Large intestine (tissue), 3 donors: ENCODE measurements around the gene PIGU. TPM values are rescaled to one million over a fixed set of nuclear protein-coding genes. Genes with fewer than 3 reads are reported as not detected.
A peak's percentile ranks its signal among the peaks of the same experiment; 100 is the strongest.

Source experiments
- DNase-seq, 2 donors: peaks; one replicate each; pipeline versions ENCODE4 v3.0.0 to v3.0.0-alpha.2; 2013
- H3K27ac ChIP-seq: one replicate; pipeline ENCODE4 v1.5.1; 2013; ENCODE audit warnings: low read length
- H3K27me3 ChIP-seq: 2 replicates; pipeline ENCODE4 v1.6.1; 2013; ENCODE audit warnings: low read length; ENCODE audit not compliant: control insufficient read depth, insufficient read depth
- H3K36me3 ChIP-seq: 2 replicates; pipeline ENCODE4 v1.6.1; 2013; ENCODE audit warnings: low read length; ENCODE audit not compliant: control insufficient read depth, insufficient read depth
- H3K4me1 ChIP-seq: one replicate; pipeline ENCODE4 v1.6.1; 2013; ENCODE audit warnings: low read length; ENCODE audit not compliant: control insufficient read depth, insufficient read depth
- H3K4me3 ChIP-seq: one replicate; pipeline ENCODE4 v1.5.1; 2013; ENCODE audit warnings: low read length
- H3K9me3 ChIP-seq: one replicate; pipeline ENCODE4 v1.6.1; 2013; ENCODE audit warnings: mild to moderate bottlenecking, low read depth, low read length, moderate library complexity; ENCODE audit not compliant: control insufficient read depth
- WGBS: methylation state at CpG from one replicate; pipeline ENCODE4 v1.1.5; 2013; ENCODE audit warnings: low lambda C conversion rate; ENCODE audit not compliant: insufficient coverage; 5-methylcytosine and 5-hydroxymethylcytosine counted together
- polyA plus RNA-seq: library from polyadenylated mRNA; unstranded; fragments of 120-200 nt; gene quantifications from one replicate; pipeline ENCODE4 v1.2.1, GENCODE V29; 2013

PIGU gene
- polyA plus RNA-seq, 1 donor = 25.3 TPM

DNA sequence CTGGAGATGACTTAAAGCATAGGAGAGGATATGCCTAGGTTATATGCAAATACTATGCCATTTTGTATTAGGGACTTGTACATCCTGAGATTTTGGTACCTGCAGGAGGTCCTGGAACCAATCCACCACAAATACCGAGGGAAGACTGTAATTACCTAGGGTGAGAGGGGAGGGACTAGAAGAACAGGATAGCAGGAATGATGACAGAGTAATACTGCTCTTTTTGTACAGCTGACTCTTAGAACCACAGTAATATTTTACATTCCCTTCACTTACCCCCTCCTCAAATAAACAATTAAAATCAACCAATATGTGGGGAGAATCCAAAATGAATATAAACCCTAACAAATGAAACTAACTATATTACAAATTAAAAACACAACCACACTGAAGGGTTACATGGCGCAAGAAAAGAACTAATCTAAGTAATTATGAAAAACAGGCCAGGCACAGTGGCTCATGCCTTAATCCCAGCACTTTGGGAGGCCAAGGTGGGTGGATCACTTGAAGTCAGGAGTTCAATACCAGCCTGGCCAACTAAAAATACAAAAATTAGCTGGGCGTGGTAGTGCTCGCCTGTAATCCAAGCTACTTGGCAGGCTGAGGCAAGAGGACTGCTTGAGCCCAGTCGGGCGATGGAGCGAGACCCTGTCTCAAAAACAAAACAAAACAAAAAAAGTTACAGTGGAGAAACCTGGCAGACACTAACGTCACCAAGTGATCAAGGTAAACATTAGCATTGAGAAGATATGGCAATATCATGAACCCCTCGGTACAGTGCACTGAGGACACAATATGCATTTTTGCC is 81.3 kb downstream of the PIGU start:
- WGBS = no CpG with 5 or more reads among the region's 9 CpGs
- H3K27me3 ChIP-seq = no peaks in the 10 kb centered on the region
- no peak overlapping the region for H3K4me3 ChIP-seq
- DNase-seq = no peak
- H3K27ac ChIP-seq = no peak overlapping the region
- no peaks in the 10 kb centered on the region for H3K9me3 ChIP-seq
- H3K36me3 ChIP-seq = peaks cover 2% of the 10 kb centered on the region
- no peaks in the 10 kb centered on the region for H3K4me1 ChIP-seq

DNA sequence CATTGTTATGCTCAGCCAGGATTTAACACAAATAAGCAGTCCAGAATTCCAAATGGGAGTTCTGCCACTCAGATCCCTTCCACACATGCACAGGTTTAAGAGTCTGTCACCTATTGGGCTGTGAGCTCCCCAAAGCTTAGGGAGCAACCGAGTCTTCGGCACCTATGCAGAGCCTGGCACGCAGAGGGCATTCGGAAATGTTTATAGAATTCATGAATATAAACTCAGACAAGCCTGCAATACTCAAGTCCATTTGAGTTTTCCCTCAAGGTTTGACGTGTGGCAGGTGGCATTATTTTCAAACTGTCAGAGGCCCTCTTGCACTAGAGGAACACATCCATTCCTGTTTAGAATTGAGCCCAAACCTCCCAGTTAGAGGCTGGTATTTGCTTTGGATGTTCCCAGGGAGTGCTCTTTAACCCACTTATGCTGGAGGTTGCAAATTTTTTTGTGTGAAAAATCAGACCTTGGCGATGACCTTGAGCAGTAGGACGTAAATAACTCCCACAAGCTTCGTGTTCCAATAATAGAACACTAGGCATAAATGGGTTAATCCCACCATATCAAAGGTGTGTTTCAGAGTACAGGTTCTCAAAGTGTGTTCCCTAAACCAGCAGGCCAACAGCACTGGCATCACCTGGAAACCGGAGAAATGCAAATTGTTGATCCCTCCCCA is 90.3 kb downstream of the PIGU start:
- Histone ChIP-seq H3K27ac (no peak overlapping the region), H3K27me3 (no peaks in the 10 kb centered on the region), H3K4me3 (no peak overlapping the region), H3K4me1 (peaks cover 2% of the 10 kb centered on the region), H3K9me3 (no peaks in the 10 kb centered on the region), H3K36me3 (peaks cover 16% of the 10 kb centered on the region)
- 81% methylated on average over 3 of the region's 9 CpGs for WGBS
- DNase-seq = no peak

GRCh38 chr20:34585019-34585418 is 91.9 kb downstream of the PIGU start:
- WGBS = no CpG with 5 or more reads among the region's 5 CpGs
- peaks cover 26% of the 10 kb centered on the region for H3K36me3 ChIP-seq
- no peak overlapping the region for H3K27ac ChIP-seq
- H3K4me1 ChIP-seq = peaks cover 5% of the 10 kb centered on the region
- no peaks in the 10 kb centered on the region for H3K9me3 ChIP-seq
- no peaks in the 10 kb centered on the region for H3K27me3 ChIP-seq
- no peak overlapping the region for H3K4me3 ChIP-seq
- no peak for DNase-seq

GRCh38 chr20:34583544-34583943 is 93.3 kb downstream of the PIGU start:
- Histone ChIP-seq H3K36me3 (peaks cover 26% of the 10 kb centered on the region), H3K4me3 (no peak overlapping the region), H3K9me3 (no peaks in the 10 kb centered on the region), H3K27ac (no peak overlapping the region), H3K27me3 (no peaks in the 10 kb centered on the region), H3K4me1 (peaks cover 5% of the 10 kb centered on the region)
- no CpG with 5 or more reads among the region's 6 CpGs for WGBS
- DNase-seq = no peak

DNA sequence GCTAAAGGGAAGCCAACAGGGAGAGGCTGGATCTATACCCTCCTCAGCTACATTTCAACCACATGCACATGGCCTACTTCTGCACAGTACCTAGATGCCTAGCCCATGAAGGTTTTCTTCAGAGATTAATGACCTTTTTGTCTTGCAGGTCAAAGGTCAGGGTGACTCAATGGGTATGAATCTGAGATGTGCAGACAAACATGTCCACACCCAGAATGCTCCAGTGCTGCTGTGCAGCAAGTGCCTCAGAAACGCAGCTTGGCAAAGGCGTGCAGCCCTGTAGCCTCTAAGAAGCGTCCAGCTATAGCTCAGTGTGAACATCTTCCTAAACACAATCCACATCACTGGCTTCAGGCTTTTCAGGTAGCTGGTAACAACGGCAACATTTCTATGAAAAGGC is 94.0 kb downstream of the PIGU start:
- Histone ChIP-seq H3K27me3 (no peaks in the 10 kb centered on the region), H3K36me3 (peaks cover 26% of the 10 kb centered on the region), H3K4me1 (peaks cover 5% of the 10 kb centered on the region), H3K9me3 (no peaks in the 10 kb centered on the region), H3K27ac (no peak overlapping the region), H3K4me3 (no peak overlapping the region)
- DNase-seq = no peak
- no CpG with 5 or more reads among the region's 4 CpGs for WGBS

- peaks cover 26% of the 10 kb centered on the region for H3K36me3 ChIP-seq
- H3K27me3 ChIP-seq = no peaks in the 10 kb centered on the region
- no peak overlapping the region for H3K27ac ChIP-seq
- DNase-seq = no peak
- WGBS = no CpG with 5 or more reads among the region's 4 CpGs
- no peaks in the 10 kb centered on the region for H3K9me3 ChIP-seq
- H3K4me1 ChIP-seq = peaks cover 5% of the 10 kb centered on the region
- no peak overlapping the region for H3K4me3 ChIP-seq
Measured at GRCh38 chr20:34582221-34582620, 94.7 kb downstream of the PIGU start.

DNA sequence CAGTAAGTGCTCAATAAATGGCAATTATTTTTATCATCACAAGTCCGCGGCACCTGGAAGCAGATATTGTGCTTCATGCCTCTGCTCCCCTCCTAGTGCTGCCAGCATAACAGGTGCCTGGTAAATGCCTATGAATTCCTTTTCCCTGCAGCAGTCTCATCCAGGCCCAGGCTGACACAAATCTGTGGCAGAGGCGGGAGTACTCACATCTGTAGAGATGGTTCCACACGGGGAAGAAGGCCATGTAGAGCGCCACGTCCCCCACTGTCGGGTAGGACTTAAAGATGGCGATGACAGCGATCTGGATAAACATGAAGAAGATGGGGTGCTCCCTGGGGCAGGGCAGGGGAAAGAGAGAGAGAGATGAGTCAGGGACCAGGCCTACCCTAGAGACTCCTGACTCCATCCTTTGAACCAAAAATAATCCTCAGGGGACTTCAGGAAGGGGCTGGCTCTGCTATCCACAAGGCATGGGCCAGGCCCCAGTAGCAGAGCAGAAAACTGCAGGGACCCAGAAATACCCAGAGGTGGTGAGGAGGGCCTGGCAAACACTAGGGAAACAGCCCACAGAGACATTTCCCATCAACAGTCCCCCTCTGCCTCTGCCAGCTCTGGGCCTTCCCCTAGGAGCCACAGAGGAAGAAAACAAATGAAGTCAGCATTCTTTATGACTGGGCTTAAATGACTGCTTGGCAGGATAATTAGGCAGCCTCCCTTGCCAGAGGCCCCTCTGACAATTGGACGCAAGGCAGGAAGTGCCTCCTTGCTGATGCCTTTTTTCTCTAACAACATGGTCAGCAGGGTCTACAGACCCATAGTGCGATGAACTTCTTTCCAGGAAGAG is 95.3 kb downstream of the PIGU start:
- peak in 1 of 2 donors; percentile 29 for DNase-seq
- no CpG with 5 or more reads among the region's 11 CpGs for WGBS
- Histone ChIP-seq H3K36me3 (peaks cover 26% of the 10 kb centered on the region), H3K27me3 (no peaks in the 10 kb centered on the region), H3K27ac (peak overlapping the region; percentile 22), H3K4me3 (no peak overlapping the region), H3K9me3 (no peaks in the 10 kb centered on the region), H3K4me1 (peaks cover 5% of the 10 kb centered on the region)

GRCh38 chr20:34579979-34580940 is 96.6 kb downstream of the PIGU start:
- H3K27me3 ChIP-seq = no peaks in the 10 kb centered on the region
- no peak overlapping the region for H3K4me3 ChIP-seq
- peaks cover 22% of the 10 kb centered on the region for H3K36me3 ChIP-seq
- no peaks in the 10 kb centered on the region for H3K9me3 ChIP-seq
- H3K27ac ChIP-seq = no peak overlapping the region
- H3K4me1 ChIP-seq = peaks cover 5% of the 10 kb centered on the region
- DNase-seq = no peak
- WGBS = no CpG with 5 or more reads among the region's 7 CpGs

- WGBS = no CpG with 5 or more reads among the region's 11 CpGs
- Histone ChIP-seq H3K27me3 (no peaks in the 10 kb centered on the region), H3K36me3 (peaks cover 24% of the 10 kb centered on the region), H3K4me1 (peaks cover 5% of the 10 kb centered on the region), H3K9me3 (no peaks in the 10 kb centered on the region), H3K4me3 (no peak overlapping the region), H3K27ac (no peak overlapping the region)
- peak; percentile 57 to 61 for DNase-seq
Measured at GRCh38 chr20:34579191-34579978, 97.5 kb downstream of the PIGU start.
